ENCODE data around the gene GAP43. TPM values are rescaled to one million over a fixed set of nuclear protein-coding genes. Genes with fewer than 3 reads are reported as not detected.

GAP43 gene
- total and polyA plus RNA-seq, 2 of the 13 experiments (the other 11 are each of a cell fraction or from before 2014, with no cell fraction given): not detected

- Histone ChIP-seq H3K79me2 (ENCODE audit: insufficient read depth, low read length) (no peaks in the 10 kb centered on the region), H3K27ac (ENCODE audit: extremely low read length, insufficient read depth, low read length) (no peak overlapping the region), H3K4me3 (replicated peaks in 1 of 3; ENCODE audit: insufficient read depth in 1 of 3, low read depth in 2 of 3, low read length in 3 of 3) (no peak overlapping the region), H3K36me3 (replicated peaks in 1 of 2; ENCODE audit: control insufficient read depth in 1 of 2, insufficient read depth in 2 of 2, low read length in 2 of 2) (no peaks in the 10 kb centered on the region), H3K9ac (ENCODE audit: insufficient read depth, low read depth, low read length) (no peak overlapping the region), H3K27me3 (ENCODE audit: control insufficient read depth in 1 of 2, insufficient read depth in 2 of 2, low read length in 2 of 2) (no peaks in the 10 kb centered on the region), H4K20me1 (ENCODE audit: insufficient read depth, low read length) (no peaks in the 10 kb centered on the region), H3K9me3 (ENCODE audit: low read length) (no peaks in the 10 kb centered on the region), H2AFZ (ENCODE audit: low read length) (no peak overlapping the region), H3K4me1 (ENCODE audit: insufficient read depth, low read length) (no peaks in the 10 kb centered on the region), H3K4me2 (ENCODE audit: low read depth, low read length) (no peak overlapping the region)
- intact Hi-C loops (cut with micrococcal nuclease; ENCODE audit: unreplicated experiment) (no loop called here), in situ Hi-C loops (cut with HindIII; ENCODE audit: extremely low pct_ligation_motif_present, low pct_unique_long_range_greater_than_20kb) (no loop called here)
- no peak for FAIRE-seq
- ATAC-seq: no peak
- WGBS (ENCODE audit: low lambda C conversion rate): 8% methylated on average over 2 of the region's 2 CpGs
- no TSS peak for BruUV-seq (replicated peaks)
- TF ChIP-seq ZMAT3 (CRISPR knock-in tag; conservative IDR thresholded peaks at IDR 0.05): no peak
- no peak for TF ChIP-seq ZNF326 (CRISPR knock-in tag; IDR thresholded peaks at IDR 0.05; ENCODE audit: borderline replicate concordance)
- TF ChIP-seq CREBL2 (CRISPR knock-in tag; IDR thresholded peaks at IDR 0.05; ENCODE audit: borderline replicate concordance): no peak
- CTCF ChIA-PET (ENCODE audit: low intra/inter-chr PET ratio, low total read pairs): no interaction called here
- POLR2A ChIA-PET: no interaction called here
- DNase-seq (ENCODE audit: low spot score): no peak
These were observed 22.8 kb downstream of the GAP43 start for GRCh38 chr3:115646027-115646690.

- in situ Hi-C loops (cut with HindIII; ENCODE audit: extremely low pct_ligation_motif_present, low pct_unique_long_range_greater_than_20kb): no loop called here
- CTCF ChIA-PET (ENCODE audit: low intra/inter-chr PET ratio, low total read pairs): no interaction called here
- TF ChIP-seq CEBPG (CRISPR knock-in tag; IDR thresholded peaks at IDR 0.05) (no peak), SPEN (CRISPR knock-in tag; IDR thresholded peaks at IDR 0.05; ENCODE audit: low read depth) (no peak), ZBTB2 (CRISPR knock-in tag; IDR thresholded peaks at IDR 0.05; ENCODE audit: low read depth) (no peak), EP300 (IDR thresholded peaks at IDR 0.05; ENCODE audit: low read depth in 2 of 2, low read length in 2 of 2) (no peak), EP300 (CRISPR knock-in tag; IDR thresholded peaks at IDR 0.05; ENCODE audit: borderline replicate concordance) (no peak), AFF4 (CRISPR knock-in tag; IDR thresholded peaks at IDR 0.05) (no peak), LCORL (IDR thresholded peaks at IDR 0.05) (no peak), LCORL (CRISPR knock-in tag; IDR thresholded peaks at IDR 0.05) (no peak), ZNF564 (CRISPR knock-in tag; IDR thresholded peaks at IDR 0.05) (no peak), ZNF883 (CRISPR knock-in tag; IDR thresholded peaks at IDR 0.05; ENCODE audit: not compliant biosample characterization) (no peak), ELF4 (CRISPR knock-in tag; IDR thresholded peaks at IDR 0.05; ENCODE audit: borderline replicate concordance) (no peak), SALL1 (CRISPR knock-in tag; IDR thresholded peaks at IDR 0.05) (no peak)
These were observed 25.2 kb downstream of the GAP43 start for GRCh38 chr3:115648559-115648958.

More at GRCh38 chr3:115648559-115648958, 25.2 kb downstream of the GAP43 start:
- H3K4me3 ChIP-seq (replicated peaks in 1 of 3; ENCODE audit: insufficient read depth in 1 of 3, low read depth in 2 of 3, low read length in 3 of 3): no peak overlapping the region
- no peak overlapping the region for H3K27ac ChIP-seq (ENCODE audit: extremely low read length, insufficient read depth, low read length)
- no peaks in the 10 kb centered on the region for H3K27me3 ChIP-seq (ENCODE audit: control insufficient read depth in 1 of 2, insufficient read depth in 2 of 2, low read length in 2 of 2)
- H3K9me3 ChIP-seq (ENCODE audit: low read length): no peaks in the 10 kb centered on the region
- POLR2A ChIA-PET: no interaction called here
- BruUV-seq (replicated peaks): no TSS peak
- H3K79me2 ChIP-seq (ENCODE audit: insufficient read depth, low read length): no peaks in the 10 kb centered on the region
- ATAC-seq: no peak
- H2AFZ ChIP-seq (ENCODE audit: low read length): no peak overlapping the region
- DNase-seq (ENCODE audit: low spot score): no peak
- FAIRE-seq: no peak
- no peak overlapping the region for H3K4me2 ChIP-seq (ENCODE audit: low read depth, low read length)
- H3K36me3 ChIP-seq (replicated peaks in 1 of 2; ENCODE audit: control insufficient read depth in 1 of 2, insufficient read depth in 2 of 2, low read length in 2 of 2): no peaks in the 10 kb centered on the region
- H3K4me1 ChIP-seq (ENCODE audit: insufficient read depth, low read length): no peaks in the 10 kb centered on the region
- no peaks in the 10 kb centered on the region for H4K20me1 ChIP-seq (ENCODE audit: insufficient read depth, low read length)
- intact Hi-C loops (cut with micrococcal nuclease; ENCODE audit: unreplicated experiment): no loop called here
- no peak overlapping the region for H3K9ac ChIP-seq (ENCODE audit: insufficient read depth, low read depth, low read length)
- WGBS (ENCODE audit: low lambda C conversion rate): 3% methylated on average over 1 of the region's 1 CpG
